HG02610 (cell line): Measurements from ENCODE around the gene ZNF479.
"Not testable (repeated sequence)": the region's sequence is repeated elsewhere in the genome, so short reads cannot be mapped to it uniquely, and the experiment has no call there.

Source experiments
- ATAC-seq: cut with Tn5 transposase; IDR thresholded peaks from one replicate; pipeline ENCODE4 v1.9.1; 2021; ENCODE audit warnings: mild to moderate bottlenecking, moderate library complexity; ENCODE audit not compliant: unreplicated experiment

Gene ZNF479

GRCh38 chr7:57132336-57132735 lies at the start of gene ZNF479:
TSS of gene ZNF479 (minus strand) at chr7:57132436. CDS start at chr7:57132324, 112 bp downstream.
- not testable (repeated sequence) for ATAC-seq

GRCh38 chr7:57182031-57182430 lies 49.8 kb upstream of the ZNF479 start:
- no peak for ATAC-seq

GRCh38 chr7:57181281-57181680 lies 49.0 kb upstream of the ZNF479 start:
- ATAC-seq, result no peak

GRCh38 chr7:57179776-57180415 lies 47.7 kb upstream of the ZNF479 start:
- no peak for ATAC-seq

- ATAC-seq, result no peak
These were observed 46.5 kb upstream of the ZNF479 start for GRCh38 chr7:57178768-57179139.

GRCh38 chr7:57177856-57178767 lies 45.9 kb upstream of the ZNF479 start:
- no peak for ATAC-seq

- no peak for ATAC-seq
These were observed 44.8 kb upstream of the ZNF479 start for GRCh38 chr7:57176928-57177635.

- ATAC-seq, result no peak
These were observed 33.2 kb upstream of the ZNF479 start for GRCh38 chr7:57165285-57165899.

GRCh38 chr7:57120123-57120784 lies 12.0 kb downstream of the ZNF479 start:
- ATAC-seq, result not testable (repeated sequence)
